Measurements from ENCODE around the gene SPTBN1.

GRCh38 chr2:54602736-54603322, 146.7 kb downstream of the SPTBN1 start:
- TF ChIP-seq CTCF (IDR thresholded peaks at IDR 0.05) = no peak
- no peak for TF ChIP-seq POLR2A (IDR thresholded peaks at IDR 0.05)
- TF ChIP-seq EP300 (IDR thresholded peaks at IDR 0.05) = no peak

Measured in ovary (tissue), 3 donors.